ENCODE measurements around the gene CMTM2. TPM values are rescaled to one million over a fixed set of nuclear protein-coding genes. Genes with fewer than 3 reads are reported as not detected.

The CMTM2 gene
- total RNA-seq, 2 experiments from 2014 or later = 0.19 to 0.91 TPM

GRCh38 chr16:66634527-66635196 is 55.4 kb downstream of the CMTM2 start:
- no peaks in the 10 kb centered on the region for H3K4me1 ChIP-seq (ENCODE audit: insufficient read depth, low read length, poor library complexity, severe bottlenecking)
- CTCF ChIA-PET (ENCODE audit: unreplicated experiment) = no interaction called here
- no peak overlapping the region for H3K4me3 ChIP-seq (ENCODE audit: low read depth, low read length, poor library complexity, severe bottlenecking)
- H2AFZ ChIP-seq (ENCODE audit: low read length) = no peak overlapping the region
- DNase-seq (ENCODE audit: low spot score) = no peak
- H3K9me3 ChIP-seq (ENCODE audit: low read length) = no peaks in the 10 kb centered on the region
- H3K4me2 ChIP-seq (ENCODE audit: low read length) = no peak overlapping the region
- POLR2A ChIA-PET = no interaction called here
- intact Hi-C loops (cut with micrococcal nuclease; ENCODE audit: unreplicated experiment) = no loop called here
- TF ChIP-seq CTCF (conservative IDR thresholded peaks at IDR 0.05; ENCODE audit: low read length) (no peak), EZH2phosphoT487 (IDR thresholded peaks at IDR 0.05; ENCODE audit: borderline replicate concordance, low read depth, low read length) (no peak)
- no peaks in the 10 kb centered on the region for H3K36me3 ChIP-seq (ENCODE audit: insufficient read depth, low read length)
- H3K79me2 ChIP-seq (ENCODE audit: insufficient read depth, low read depth, low read length) = no peaks in the 10 kb centered on the region
- no peaks in the 10 kb centered on the region for H4K20me1 ChIP-seq (ENCODE audit: insufficient read depth, low read length)
- H3K27ac ChIP-seq (ENCODE audit: low read depth, low read length, poor library complexity, severe bottlenecking) = no peak overlapping the region
- no peaks in the 10 kb centered on the region for H3K9me2 ChIP-seq (ENCODE audit: insufficient read depth, low read length)
- no TSS peak for BruUV-seq (replicated peaks)

- ChIA-PET POLR2A (no interaction called here), CTCF (ENCODE audit: unreplicated experiment) (no interaction called here)
- H2AFZ ChIP-seq (ENCODE audit: low read length) = no peak overlapping the region
- no peak for DNase-seq (ENCODE audit: low spot score)
- no peaks in the 10 kb centered on the region for H4K20me1 ChIP-seq (ENCODE audit: insufficient read depth, low read length)
- no peaks in the 10 kb centered on the region for H3K36me3 ChIP-seq (ENCODE audit: insufficient read depth, low read length)
- H3K9me3 ChIP-seq (ENCODE audit: low read length) = no peaks in the 10 kb centered on the region
- BruUV-seq (replicated peaks) = no TSS peak
- H3K4me2 ChIP-seq (ENCODE audit: low read length) = no peak overlapping the region
- no peak overlapping the region for H3K27ac ChIP-seq (ENCODE audit: low read depth, low read length, poor library complexity, severe bottlenecking)
- no peaks in the 10 kb centered on the region for H3K79me2 ChIP-seq (ENCODE audit: insufficient read depth, low read depth, low read length)
- no peak overlapping the region for H3K4me3 ChIP-seq (ENCODE audit: low read depth, low read length, poor library complexity, severe bottlenecking)
- intact Hi-C loops (cut with micrococcal nuclease; ENCODE audit: unreplicated experiment) = no loop called here
- no peaks in the 10 kb centered on the region for H3K4me1 ChIP-seq (ENCODE audit: insufficient read depth, low read length, poor library complexity, severe bottlenecking)
- H3K9me2 ChIP-seq (ENCODE audit: insufficient read depth, low read length) = no peaks in the 10 kb centered on the region
- TF ChIP-seq EZH2phosphoT487 (IDR thresholded peaks at IDR 0.05; ENCODE audit: borderline replicate concordance, low read depth, low read length) (no peak), CTCF (conservative IDR thresholded peaks at IDR 0.05; ENCODE audit: low read length) (no peak)
Observed at GRCh38 chr16:66635406-66635805, 56.1 kb downstream of the CMTM2 start.

GRCh38 chr16:66636199-66636598 is 56.9 kb downstream of the CMTM2 start:
- H3K4me3 ChIP-seq (ENCODE audit: low read depth, low read length, poor library complexity, severe bottlenecking) = no peak overlapping the region
- ChIA-PET POLR2A (no interaction called here), CTCF (ENCODE audit: unreplicated experiment) (no interaction called here)
- H3K79me2 ChIP-seq (ENCODE audit: insufficient read depth, low read depth, low read length) = no peaks in the 10 kb centered on the region
- no peak for DNase-seq (ENCODE audit: low spot score)
- H4K20me1 ChIP-seq (ENCODE audit: insufficient read depth, low read length) = no peaks in the 10 kb centered on the region
- H3K9me2 ChIP-seq (ENCODE audit: insufficient read depth, low read length) = no peaks in the 10 kb centered on the region
- H2AFZ ChIP-seq (ENCODE audit: low read length) = no peak overlapping the region
- no peak for TF ChIP-seq EZH2phosphoT487 (IDR thresholded peaks at IDR 0.05; ENCODE audit: borderline replicate concordance, low read depth, low read length)
- no peak for TF ChIP-seq CTCF (conservative IDR thresholded peaks at IDR 0.05; ENCODE audit: low read length)
- BruUV-seq (replicated peaks) = no TSS peak
- H3K9me3 ChIP-seq (ENCODE audit: low read length) = no peaks in the 10 kb centered on the region
- H3K36me3 ChIP-seq (ENCODE audit: insufficient read depth, low read length) = no peaks in the 10 kb centered on the region
- no peak overlapping the region for H3K27ac ChIP-seq (ENCODE audit: low read depth, low read length, poor library complexity, severe bottlenecking)
- no peak overlapping the region for H3K4me2 ChIP-seq (ENCODE audit: low read length)
- H3K4me1 ChIP-seq (ENCODE audit: insufficient read depth, low read length, poor library complexity, severe bottlenecking) = no peaks in the 10 kb centered on the region
- intact Hi-C loops (cut with micrococcal nuclease; ENCODE audit: unreplicated experiment) = no loop called here
